ENCODE results near the gene ZNF324B.

- TF ChIP-seq BHLHE40 (IDR thresholded peaks at IDR 0.05; ENCODE audit: low read depth, low read length) (no peak), POLR2A (IDR thresholded peaks at IDR 0.05; ENCODE audit: low read length) (no peak; the same call in 1 of the 2 replicates), EP300 (IDR thresholded peaks at IDR 0.05) (no peak), TP53 (CRISPR knock-in tag; IDR thresholded peaks at IDR 0.05) (no peak), ELK1 (IDR thresholded peaks at IDR 0.05; ENCODE audit: low read depth, low read length) (no peak), MYC (IDR thresholded peaks at IDR 0.05; ENCODE audit: borderline replicate concordance, low read length) (no peak), CBX2 (IDR thresholded peaks at IDR 0.05; ENCODE audit: borderline replicate concordance, low read depth) (no peak), SMC3 (IDR thresholded peaks at IDR 0.05) (no peak), CTCF (IDR thresholded peaks at IDR 0.05) (no peak), RCOR1 (IDR thresholded peaks at IDR 0.05; ENCODE audit: low read depth, low read length) (no peak), KDM1A (IDR thresholded peaks at IDR 0.05; ENCODE audit: low read depth) (no peak)
These were observed 49.5 kb upstream of the ZNF324B start for GRCh38 chr19:58401840-58402421.

Measured in A549 (cell line).